Skin epidermis (tissue), 12 donors: ENCODE measurements around the gene TTLL11.
A peak's percentile ranks its signal among the peaks of the same experiment; 100 is the strongest.
"Not testable (repeated sequence)": the region's sequence is repeated elsewhere in the genome, so short reads cannot be mapped to it uniquely, and the experiment has no call there.

Experiments used
- H3K27ac ChIP-seq, 21 experiments: fragments of 200-600 bp; sonication (generic) in 11 of 21; one replicate each; pipeline ENCODE4 v1.5.0; 2020; ENCODE audit warnings: mild to moderate bottlenecking in 3 of 21, inconsistent platforms in 2 of 21, moderate library complexity in 2 of 21
- H3K4me3 ChIP-seq, 7 experiments: fragments of 200-600 bp; sonication (generic) in 2 of 7; one replicate each; pipeline ENCODE4 v1.5.0; 2020; ENCODE audit warnings: inconsistent platforms in 2 of 7, mild to moderate bottlenecking in 2 of 7, moderate library complexity in 1 of 7

The TTLL11 gene

GRCh38 chr9:121895818-121896544 is 197.1 kb downstream of the TTLL11 start:
- Histone ChIP-seq H3K4me3 (no peak overlapping the region), H3K27ac (no peak overlapping the region)

- H3K4me3 ChIP-seq, result no peak overlapping the region
- H3K27ac ChIP-seq, result no peak overlapping the region
Observed at GRCh38 chr9:121895358-121895757, 197.8 kb downstream of the TTLL11 start.

- H3K4me3 ChIP-seq, result not testable (repeated sequence)
Observed at GRCh38 chr9:121894380-121894779, 198.7 kb downstream of the TTLL11 start.

GRCh38 chr9:121893786-121894185 is 199.3 kb downstream of the TTLL11 start:
- Histone ChIP-seq H3K27ac (no peak overlapping the region), H3K4me3 (no peak overlapping the region)

More at GRCh38 chr9:121894380-121894779, 198.7 kb downstream of the TTLL11 start:
- not testable (repeated sequence) for H3K27ac ChIP-seq

- H3K27ac ChIP-seq, result no peak overlapping the region
- H3K4me3 ChIP-seq, result no peak overlapping the region
Observed at GRCh38 chr9:121892706-121893105, 200.4 kb downstream of the TTLL11 start.

GRCh38 chr9:121890746-121891145 is 202.4 kb downstream of the TTLL11 start:
- H3K4me3 ChIP-seq, result no peak overlapping the region
- H3K27ac ChIP-seq, result no peak overlapping the region

GRCh38 chr9:121889990-121890563 is 203.0 kb downstream of the TTLL11 start:
- H3K4me3 ChIP-seq, result no peak overlapping the region
- H3K27ac ChIP-seq, result no peak overlapping the region

- no peak overlapping the region for H3K4me3 ChIP-seq
- H3K27ac ChIP-seq, result peak overlapping the region in 12 of 21 experiments; percentile 21 to 86 (median 72)
Observed at GRCh38 chr9:121888438-121888775, 204.7 kb downstream of the TTLL11 start.

GRCh38 chr9:121887553-121888437 is 205.3 kb downstream of the TTLL11 start:
- Histone ChIP-seq H3K4me3 (no peak overlapping the region), H3K27ac (peak overlapping the region in 17 of 21 experiments; percentile 11 to 86 (median 70))

- H3K4me3 ChIP-seq, result no peak overlapping the region
- H3K27ac ChIP-seq, result peak overlapping the region in 6 of 21 experiments; percentile 71 to 86 (median 78)
Observed at GRCh38 chr9:121886759-121887485, 206.2 kb downstream of the TTLL11 start.

- Histone ChIP-seq H3K4me3 (no peak overlapping the region), H3K27ac (peak overlapping the region in 1 of 21 experiments; percentile 86)
Observed at GRCh38 chr9:121885345-121885901, 207.7 kb downstream of the TTLL11 start.

GRCh38 chr9:121884057-121884541 is 209.0 kb downstream of the TTLL11 start:
- Histone ChIP-seq H3K27ac (no peak overlapping the region), H3K4me3 (no peak overlapping the region)

GRCh38 chr9:121883281-121884056 is 209.6 kb downstream of the TTLL11 start:
- Histone ChIP-seq H3K4me3 (no peak overlapping the region), H3K27ac (no peak overlapping the region)

- H3K4me3 ChIP-seq, result no peak overlapping the region
- no peak overlapping the region for H3K27ac ChIP-seq
Observed at GRCh38 chr9:121881920-121882500, 211.1 kb downstream of the TTLL11 start.

GRCh38 chr9:121880343-121880898 is 212.7 kb downstream of the TTLL11 start:
- Histone ChIP-seq H3K4me3 (no peak overlapping the region), H3K27ac (no peak overlapping the region)

GRCh38 chr9:121878271-121878822 is 214.8 kb downstream of the TTLL11 start:
- Histone ChIP-seq H3K4me3 (no peak overlapping the region), H3K27ac (no peak overlapping the region)

- H3K4me3 ChIP-seq, result no peak overlapping the region
- H3K27ac ChIP-seq, result no peak overlapping the region
Observed at GRCh38 chr9:121876658-121877271, 216.3 kb downstream of the TTLL11 start.
